ENCODE measurements around the gene UNC13B.
"Not testable (repeated sequence)": the region's sequence is repeated elsewhere in the genome, so short reads cannot be mapped to it uniquely, and the experiment has no call there.

Gene UNC13B

DNA sequence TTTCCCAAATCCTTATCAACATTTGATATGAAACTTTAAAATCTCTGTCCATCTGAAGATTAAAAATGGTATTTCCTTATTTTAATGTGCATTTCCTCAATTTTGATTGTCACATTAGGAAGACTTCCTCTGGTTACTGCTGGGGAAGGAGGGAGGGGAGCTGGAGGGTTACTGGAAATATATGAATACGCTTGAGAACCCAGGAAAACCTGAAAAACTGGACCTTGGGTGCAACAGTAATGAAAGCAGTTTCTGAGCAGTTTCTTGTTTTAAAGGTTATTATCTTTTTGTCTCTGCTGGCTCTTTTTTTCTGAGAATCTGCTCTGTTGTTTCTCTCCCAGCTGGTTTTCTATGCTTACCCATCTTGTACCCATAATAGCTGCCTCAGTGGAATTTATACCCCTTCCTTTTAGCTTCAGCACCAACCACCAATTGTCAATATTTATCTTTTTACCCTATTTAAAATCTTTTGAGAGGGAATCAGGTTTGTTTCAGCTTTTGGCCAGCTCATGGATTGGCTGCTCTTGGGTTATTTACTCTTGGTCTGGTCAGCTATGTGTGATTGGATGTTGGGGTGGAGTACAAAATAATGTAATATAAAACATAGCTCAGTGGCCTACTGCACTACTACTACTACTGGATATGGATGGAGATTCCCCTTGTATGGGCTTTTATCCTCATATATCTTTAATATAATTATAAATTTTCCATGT is 67.4 kb downstream of the UNC13B start:
- DNase-seq, result no peak

DNA sequence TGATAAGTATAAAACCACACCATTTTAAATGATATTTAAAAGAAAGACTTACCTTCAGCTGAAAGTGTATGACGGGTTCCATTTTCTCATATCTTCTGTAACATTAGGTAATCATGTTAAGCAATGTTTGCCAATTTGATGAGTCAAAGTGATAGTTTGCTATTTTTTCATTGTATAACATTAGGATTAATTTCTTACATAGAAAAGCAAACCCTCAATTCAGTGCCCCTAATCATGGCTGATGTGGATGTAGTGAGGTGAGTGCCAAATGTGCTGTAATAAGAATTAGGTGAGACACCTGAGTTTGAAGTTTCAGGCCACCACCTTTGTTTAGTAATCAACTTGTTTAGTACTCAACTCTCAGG is 68.0 kb downstream of the UNC13B start:
- DNase-seq, result no peak

DNA sequence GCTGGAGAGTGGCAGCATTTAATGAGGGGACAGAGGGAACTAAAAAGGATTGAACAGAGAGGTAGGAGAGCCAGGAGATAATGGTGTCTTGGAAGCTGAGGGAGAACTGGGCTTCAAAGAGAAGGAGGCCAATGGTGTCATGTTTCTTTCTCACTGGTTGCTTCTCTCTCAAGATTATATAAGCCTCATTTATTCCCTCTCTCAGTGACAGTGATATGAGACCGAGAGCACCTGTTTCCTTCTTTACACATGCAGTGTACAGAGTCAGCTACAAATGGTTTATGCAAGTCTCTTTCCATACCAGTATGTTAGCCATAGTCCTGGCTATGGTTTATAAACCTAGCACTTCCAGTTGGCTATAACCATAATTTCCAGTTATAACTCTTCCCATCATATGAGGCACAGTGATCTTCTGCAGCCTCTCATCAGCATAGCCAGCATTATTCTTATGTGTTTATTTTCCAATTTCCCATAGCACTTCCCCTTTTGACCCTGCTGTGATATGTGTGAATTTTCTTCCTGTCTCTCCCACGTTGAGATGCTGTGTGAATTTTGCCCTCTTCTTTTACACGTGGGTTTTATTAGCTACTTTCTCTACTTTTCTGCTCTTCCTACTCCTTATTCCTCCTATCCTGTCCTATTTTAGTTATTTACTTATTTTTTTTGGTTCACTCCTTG is 71.2 kb downstream of the UNC13B start:
- DNase-seq, result no peak

DNA sequence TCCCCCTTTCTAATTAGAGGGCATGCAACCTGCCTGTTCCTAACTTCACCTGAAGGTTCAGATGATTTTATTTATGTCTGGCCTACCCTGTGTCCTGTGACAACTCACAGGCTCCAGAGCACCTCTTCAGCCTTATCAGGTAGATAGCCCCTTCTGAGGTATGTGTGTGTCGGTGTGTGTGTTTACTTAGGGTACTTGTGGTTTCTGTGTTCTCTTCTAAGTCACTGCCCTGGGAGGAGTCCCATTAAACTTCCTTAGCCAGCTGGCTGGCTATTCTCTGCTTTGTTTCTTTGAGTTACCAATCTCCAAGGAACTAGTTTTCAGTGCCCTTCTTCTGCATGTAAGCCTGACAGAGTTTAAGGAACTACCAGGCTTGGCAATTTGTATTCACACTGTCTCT is 74.9 kb downstream of the UNC13B start:
- no peak for DNase-seq

DNA sequence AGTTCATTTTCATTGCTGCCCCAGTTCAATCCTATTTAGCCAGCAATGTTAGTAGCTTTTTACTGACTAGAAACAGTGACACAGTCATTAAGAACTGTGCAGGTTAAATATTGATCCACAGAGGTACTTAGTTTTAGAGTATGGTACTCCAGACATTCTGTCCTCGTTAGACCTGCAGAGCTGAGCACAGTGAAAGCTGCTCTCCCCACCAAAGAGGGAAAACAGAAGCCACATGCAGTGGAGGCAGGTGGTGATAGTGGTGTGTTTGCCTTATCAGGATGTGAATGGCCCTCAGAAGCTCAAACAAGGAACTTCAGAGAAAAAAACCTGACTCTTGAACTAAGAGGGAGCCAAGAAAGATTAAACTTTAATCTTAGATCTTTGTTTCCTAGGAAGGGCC is 75.5 kb downstream of the UNC13B start:
- DNase-seq, result no peak

DNA sequence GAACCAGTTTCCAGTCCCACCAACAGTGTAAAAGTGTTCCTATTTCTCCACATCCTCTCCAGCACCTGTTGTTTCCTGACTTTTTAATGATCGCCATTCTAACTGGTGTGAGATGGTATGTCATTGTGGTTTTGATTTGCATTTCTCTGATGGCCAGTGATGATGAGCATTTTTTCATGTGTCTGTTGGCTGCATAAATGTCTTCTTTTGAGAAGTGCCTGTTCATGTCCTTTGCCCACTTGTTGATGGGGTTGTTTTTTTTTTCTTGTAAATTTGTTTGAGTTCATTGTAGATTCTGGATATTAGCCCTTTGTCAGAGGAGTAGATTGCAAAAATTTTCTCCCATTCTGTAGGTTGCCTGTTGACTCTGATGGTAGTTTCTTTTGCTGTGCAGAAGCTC is 84.1 kb downstream of the UNC13B start:
- not testable (repeated sequence) for DNase-seq

DNA sequence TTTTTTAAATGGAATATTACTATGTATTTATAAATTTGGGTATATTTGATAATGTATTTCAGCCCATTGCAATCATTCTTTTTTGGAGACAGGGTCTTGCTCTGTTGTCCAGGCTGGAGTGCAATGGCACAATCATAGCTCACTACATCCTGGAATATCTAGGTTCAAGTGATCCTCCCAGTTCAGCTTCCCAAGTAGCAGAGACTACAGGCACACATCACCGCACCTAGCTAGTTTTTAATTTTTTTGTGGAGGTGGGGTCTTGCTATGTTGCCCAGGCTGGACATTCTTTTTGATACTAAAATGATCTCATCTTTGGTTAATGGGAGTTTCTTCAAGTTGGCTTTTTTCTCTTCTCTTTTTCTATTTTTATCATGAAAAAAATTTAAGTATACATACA is 91.3 kb downstream of the UNC13B start:
- no peak for DNase-seq

DNA sequence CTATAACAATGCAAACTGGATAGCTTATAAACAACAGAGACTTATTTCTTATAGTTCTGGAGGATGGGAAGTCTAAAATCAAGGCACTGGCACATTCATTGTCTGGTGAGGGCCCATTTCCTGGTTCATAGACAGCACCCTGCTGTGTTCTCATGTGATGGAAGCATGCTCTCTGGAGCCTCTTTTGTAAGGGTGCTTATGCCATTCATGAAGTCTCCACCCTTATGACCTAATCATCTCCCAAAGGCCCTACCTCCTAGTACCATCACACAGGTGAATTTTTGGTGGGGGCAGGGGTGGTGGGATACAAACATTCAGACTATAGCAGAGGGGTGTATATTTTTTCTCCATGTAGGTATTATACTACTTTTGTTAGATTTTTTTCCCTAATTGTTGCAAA is 92.4 kb downstream of the UNC13B start:
- DNase-seq, result no peak

DNA sequence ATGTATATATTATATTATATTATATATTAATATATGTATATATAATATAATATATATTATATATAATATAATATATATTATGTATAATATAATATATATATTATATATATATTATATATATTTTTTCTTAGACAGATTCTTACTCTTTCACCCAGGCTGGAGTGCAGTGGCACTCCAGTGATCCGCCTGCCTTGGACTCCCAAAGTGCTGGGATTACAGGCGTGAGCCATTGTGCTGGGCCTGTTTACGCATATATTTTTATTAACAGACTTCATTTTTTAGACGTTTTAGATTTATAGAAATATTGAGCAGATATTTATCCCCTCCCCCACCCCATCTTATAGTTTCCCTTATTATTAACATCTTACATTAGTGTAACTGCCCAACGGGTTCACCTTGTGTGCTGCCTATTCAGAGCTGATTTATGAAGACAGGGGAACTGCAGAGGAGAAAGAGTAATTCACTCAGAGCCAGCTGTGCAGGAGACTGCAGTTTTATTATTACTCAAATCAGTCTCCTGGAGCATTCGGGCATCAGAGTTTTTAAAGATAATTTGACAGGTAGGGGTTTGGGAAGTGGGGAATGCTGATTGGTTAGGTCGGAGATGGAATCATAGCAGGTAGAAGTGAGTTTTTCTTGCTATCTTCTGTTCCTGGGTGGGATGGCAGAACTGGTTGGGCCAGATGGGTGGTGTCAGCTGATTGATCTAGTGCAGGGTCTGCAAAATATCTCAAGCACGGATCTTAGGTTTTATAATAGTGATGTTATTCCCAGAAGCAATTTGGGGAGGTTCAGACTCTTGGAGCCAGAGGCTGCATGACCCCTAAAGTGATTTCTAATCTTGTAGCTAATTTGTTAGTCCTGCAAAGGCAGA is 93.4 kb downstream of the UNC13B start:
- DNase-seq, result no peak

DNA sequence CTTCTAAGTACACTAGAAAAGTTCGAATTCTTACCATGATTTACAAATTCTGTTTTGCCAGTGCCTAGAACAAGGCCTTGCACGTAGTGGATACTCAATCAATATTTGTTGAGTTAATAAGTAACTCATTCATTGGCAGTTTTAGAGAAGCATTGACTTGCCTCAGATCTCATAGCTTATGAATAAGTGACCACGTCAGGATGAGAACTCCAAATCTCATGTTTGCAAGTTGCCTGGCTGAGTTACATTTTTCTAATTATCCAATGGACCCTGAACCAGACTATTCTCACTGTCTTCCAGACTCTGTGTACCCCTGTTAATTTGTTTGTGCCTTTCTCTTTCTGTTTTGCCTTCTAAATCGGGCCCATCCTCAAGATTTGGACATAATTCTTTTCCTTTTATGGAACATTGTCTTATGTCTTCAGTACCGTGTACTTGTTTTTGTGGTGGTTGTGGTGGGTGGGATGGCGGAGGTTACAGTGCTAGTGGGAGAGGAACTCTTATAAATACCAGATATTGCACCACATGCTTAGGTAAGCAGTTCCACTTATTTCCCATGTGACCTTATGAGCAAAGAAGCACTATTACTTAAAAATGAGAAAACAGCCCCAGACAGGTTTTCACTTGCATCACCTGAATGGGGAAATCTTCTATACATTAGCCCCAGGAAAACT is 96.3 kb downstream of the UNC13B start:
- no peak for DNase-seq

DNA sequence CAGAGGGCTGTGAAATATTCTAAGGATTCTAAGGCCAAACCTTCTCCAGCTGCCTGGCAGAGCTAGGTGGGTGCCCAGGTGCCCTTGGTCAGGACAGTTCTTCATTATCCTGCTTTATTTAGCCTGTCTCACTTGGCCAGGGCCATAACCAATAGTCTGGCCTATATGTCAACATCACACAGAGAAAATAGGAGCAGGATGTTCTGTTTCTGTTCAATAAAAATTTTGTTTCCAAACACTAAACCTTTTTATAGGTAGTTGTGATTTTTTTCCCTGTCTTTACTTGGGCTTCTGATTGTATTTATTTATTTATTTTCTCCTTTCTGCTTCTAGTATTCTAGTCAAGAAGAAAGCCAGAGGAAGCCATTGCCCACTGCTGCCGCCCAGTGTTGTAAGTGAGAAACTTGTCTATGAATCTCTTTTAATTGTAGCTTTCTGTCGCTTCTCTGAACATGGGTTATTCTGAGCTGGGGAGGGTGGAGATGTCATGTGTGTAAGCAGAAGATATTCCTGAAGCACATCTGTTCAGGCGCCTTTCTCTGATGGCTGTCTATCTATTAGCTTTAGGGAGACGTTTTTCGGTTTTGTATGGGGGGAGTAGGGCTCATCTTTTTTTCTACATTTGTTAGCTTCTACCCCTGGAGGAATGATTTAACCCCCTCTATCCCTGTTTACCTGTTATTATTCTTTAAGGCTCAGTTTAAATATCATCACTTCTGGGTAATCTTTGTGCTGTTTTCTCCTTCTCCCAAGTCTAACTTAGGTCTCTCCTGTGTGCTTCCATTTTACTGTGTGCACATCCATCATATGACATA is 97.1 kb downstream of the UNC13B start:
- DNase-seq, result peak; percentile 15

DNA sequence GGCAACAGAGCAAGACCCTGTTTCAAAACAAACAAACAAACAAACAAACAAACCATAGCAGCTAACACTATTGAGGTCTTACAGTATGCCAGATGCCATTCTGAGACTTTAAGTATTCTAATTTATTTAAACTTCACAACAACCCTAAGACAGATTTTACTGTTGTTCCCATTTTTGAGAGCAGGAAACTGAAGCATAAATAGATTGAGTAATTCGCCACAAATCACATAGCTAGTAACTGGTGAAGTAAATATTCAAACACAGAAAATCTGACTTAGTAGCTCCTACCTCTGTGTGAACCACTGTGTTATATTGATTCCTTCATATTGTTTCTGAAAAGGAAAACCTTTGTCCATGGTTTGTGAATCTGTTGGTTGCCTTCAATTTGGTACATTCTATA is 98.4 kb downstream of the UNC13B start:
- no peak for DNase-seq

DNA sequence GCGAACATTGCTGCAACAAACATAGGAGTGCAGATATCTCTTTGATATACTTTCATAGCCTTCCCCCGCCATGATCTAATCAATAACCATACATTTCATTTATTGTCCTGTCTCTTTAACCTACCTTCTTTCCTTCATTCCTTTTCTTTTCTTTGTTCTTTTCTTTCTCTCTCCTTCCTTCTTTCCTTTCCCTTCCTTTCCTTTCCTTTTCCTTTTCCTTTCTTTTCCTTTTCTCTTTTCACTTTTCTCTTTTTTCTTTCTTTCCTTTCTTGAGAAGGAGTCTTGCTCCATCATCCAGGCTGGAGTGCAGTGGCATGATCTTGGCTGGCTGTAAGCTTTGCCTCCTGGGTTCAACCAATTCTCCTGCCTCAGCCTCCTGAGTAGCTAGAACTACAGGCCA is 100.3 kb downstream of the UNC13B start:
- no peak for DNase-seq

DNA sequence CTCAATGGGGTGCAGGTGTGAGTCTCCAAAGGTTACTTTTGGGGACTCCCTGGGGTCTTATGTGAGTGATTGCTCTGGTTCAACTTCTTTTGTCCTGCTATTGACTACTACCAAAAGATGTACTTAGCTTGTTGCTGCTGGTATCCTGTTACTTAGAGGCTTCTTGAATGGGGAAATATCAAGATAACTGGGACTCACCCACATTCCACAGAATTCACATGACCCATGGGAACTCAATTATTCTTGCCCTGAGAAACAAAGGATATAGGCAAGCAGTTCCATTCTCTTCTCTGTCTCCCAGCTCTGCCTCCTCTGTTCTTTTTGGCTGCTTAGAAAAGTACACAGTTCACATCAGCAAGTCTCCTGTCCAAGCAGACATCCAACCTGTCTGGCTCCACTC is 105.9 kb downstream of the UNC13B start:
- DNase-seq, result no peak

DNA sequence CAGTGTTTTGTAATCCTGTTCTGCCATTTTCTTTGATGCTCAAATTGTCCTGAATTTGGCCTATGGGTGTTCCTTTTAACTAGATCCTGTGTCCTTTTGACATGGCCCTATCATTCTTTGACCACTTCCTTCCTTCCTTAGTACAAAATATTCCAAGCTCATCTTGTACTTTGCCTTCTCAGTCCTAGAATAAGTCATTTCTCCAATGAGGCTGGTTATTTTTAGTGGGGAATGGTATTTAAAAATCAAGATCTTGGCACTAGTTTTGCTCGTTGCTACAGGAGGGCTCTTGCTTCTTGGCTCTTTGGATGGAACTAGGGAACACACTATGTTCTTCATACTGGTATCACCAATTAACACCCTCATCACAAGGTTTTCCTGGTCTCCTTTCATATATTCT is 108.1 kb downstream of the UNC13B start:
- no peak for DNase-seq

DNA sequence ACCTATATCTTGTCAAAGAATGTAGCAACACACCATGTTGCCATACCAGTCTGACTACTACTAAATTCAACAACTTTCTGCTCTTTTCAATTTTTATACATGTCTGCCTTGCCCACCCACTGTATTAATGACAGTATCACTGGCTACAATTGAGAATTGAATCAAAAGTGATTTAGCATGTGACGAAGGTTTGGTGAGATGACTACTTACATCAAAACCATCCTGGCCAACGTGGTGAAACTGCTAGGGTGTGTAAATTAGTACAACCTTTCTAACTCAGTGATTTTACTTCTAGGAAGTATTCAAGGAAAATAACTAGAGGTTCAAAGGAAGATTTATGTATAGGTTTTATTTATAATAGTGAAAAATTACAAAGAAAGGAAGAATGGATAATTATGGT is 109.8 kb downstream of the UNC13B start:
- no peak for DNase-seq

DNA sequence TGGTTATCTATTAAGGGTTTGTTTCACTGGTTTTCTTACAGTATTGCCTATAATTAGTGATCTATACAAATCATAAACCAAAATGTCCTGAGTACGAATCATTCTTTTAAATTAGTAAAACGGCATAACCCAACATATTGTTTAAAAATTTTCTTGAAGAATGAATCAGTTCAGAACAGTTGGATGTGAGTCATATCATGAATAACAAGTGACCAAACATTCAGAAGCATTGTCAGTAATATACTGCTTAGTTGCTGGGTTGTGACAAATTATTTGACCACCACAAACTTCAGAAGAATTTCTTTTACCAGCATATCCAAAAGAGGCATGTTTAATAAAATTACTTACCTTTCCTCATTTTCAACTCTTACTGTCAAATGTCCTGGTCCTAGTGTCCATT is 111.2 kb downstream of the UNC13B start:
- DNase-seq, result no peak

DNA sequence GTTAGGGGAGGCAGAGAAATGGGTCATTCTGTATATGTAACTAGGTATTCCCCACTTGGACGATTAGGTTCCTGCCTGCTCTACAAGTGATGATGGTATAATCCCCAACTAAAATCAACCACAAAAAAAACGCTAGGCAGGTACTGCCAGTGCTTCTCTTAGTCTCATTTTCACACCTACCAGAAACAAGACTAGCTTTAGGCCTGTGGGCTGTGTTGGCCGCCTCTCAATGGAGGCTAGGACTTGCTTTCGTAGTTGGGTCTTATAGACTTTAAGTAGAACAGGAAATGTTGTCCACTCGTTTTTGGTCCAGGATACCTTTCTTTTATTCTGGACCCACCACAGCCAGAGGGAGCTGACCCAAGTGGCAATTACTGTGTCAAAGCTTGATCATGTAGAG is 111.8 kb downstream of the UNC13B start:
- DNase-seq, result no peak

DNA sequence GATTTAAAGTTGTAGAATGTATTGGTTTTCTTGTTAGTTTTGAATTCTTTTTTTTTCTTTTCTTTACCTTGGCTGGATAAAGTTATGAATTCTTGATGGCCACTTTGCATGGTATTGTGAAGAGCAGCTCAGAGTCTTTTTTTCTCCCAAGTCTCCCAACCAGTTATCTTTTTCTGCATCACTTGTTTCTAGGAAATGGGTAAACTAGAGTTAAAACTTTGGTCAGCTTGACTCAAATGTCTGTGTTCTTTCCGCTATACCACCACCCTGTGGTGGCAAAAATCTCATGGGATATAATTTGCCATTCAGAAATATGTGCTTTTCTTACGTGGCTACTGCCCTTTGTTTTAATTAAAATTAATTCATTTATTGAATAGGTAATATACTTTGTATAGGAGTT is 113.2 kb downstream of the UNC13B start:
- DNase-seq, result no peak

DNA sequence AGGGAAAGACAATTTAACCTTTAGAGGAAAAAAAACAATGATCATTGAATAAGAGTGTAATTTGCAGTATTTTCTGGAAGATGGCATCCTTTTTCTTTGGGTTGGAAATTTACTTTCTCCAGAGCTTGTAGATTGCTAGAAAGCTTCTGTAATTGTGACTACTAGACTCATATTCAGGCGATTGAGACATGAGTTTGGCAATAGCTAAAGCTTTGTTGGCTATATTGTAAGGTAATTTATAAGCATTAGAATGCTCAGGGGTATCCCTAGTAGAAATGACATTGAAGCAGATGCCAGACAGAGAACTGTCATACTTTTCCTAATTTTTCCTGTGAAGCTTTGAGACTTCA is 115.3 kb downstream of the UNC13B start:
- no peak for DNase-seq

DNA sequence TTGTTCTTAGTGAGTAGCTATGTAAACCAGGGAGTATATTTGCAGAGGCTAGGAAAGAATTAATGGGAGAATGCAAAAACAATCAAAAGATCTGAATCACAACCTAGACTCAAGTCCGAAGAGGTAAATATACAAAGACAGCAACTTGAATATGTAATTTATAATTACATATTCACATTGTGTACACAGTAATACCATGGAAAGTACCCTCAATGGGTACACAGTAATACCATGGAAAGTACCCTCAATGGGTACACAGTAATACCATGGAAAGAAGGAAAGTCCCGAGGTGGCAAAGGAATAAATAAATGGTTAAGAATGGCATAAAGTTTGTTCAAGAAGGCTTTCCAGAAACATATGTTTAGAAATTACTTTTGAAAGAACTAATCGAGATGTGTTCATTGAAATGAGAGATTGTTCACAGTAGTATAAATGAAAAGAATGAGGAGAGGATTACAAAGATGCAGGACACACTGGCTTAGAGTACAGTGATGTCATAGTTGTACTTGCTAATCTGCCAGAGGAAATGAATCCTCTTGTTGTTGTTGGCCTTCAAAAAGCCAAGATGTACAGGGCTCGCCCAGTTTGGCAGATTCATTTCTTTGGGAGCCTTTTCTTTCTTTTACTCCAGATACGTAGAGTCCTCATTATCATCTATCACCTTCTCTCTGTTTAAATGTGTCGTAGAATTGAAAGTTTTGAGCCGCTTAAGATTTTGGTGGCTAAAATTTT is 116.0 kb downstream of the UNC13B start:
- DNase-seq, result no peak

DNA sequence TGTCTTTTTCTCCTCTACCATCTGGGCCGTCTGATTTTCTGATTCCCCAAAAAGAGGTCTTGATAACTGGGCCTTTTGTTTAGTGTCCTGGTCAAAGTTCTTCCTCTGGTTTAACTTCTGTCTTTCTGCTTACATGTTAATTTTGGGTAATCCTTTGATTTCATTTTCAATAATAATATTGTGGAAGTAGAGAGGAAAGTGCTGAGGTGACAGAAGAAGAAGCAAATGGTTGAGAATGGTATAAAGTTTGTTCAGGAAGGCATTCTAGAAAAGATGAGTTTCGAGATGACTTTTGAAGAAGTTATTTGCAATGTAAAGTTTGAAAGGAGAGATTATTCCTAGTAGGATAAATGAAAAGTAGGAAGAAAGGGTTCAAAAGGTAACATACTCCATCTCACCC is 118.1 kb downstream of the UNC13B start:
- no peak for DNase-seq

All from effector CD4-positive, alpha-beta T cell (primary cell).